GM12801 (cell line): ENCODE results near the gene PLK3.

Experiments
- CTCF ChIP-seq: IDR thresholded peaks from one replicate; pipeline ENCODE4 v1.5.1; 2011; ENCODE audit warnings: control low read depth; ENCODE audit not compliant: insufficient read length; ENCODE audit errors: extremely low read depth

PLK3 gene

GRCh38 chr1:44810101-44810761 lies 10.1 kb downstream of the PLK3 start:
- TF ChIP-seq CTCF, result no peak

GRCh38 chr1:44811234-44811633 lies 11.1 kb downstream of the PLK3 start:
- no peak for TF ChIP-seq CTCF

- TF ChIP-seq CTCF, result no peak
These were observed 12.8 kb downstream of the PLK3 start for GRCh38 chr1:44812822-44813543.

GRCh38 chr1:44817307-44817706 lies 17.1 kb downstream of the PLK3 start:
- no peak for TF ChIP-seq CTCF

- TF ChIP-seq CTCF, result no peak
These were observed 17.8 kb downstream of the PLK3 start for GRCh38 chr1:44817771-44818495.

- TF ChIP-seq CTCF, result no peak
These were observed 19.0 kb downstream of the PLK3 start for GRCh38 chr1:44819196-44819607.

- TF ChIP-seq CTCF, result no peak
These were observed 19.6 kb downstream of the PLK3 start for GRCh38 chr1:44819608-44820327.
